HepG2 (cell line): ENCODE results near the gene PLIN5. TPM values are rescaled to one million over a fixed set of nuclear protein-coding genes. Genes with fewer than 3 reads are reported as not detected.

Source experiments
- ADNP ChIP-seq: sonication (generic); formaldehyde crosslinking; IDR thresholded peaks from 2 replicates; pipeline ENCODE4 v1.4.0; 2020; ENCODE audit warnings: missing genetic modification reagents
- AFF4 ChIP-seq: sonication (generic); formaldehyde crosslinking; IDR thresholded peaks from 2 replicates; pipeline ENCODE4 v1.4.0; 2020; ENCODE audit warnings: missing genetic modification reagents
- BCL3 ChIP-seq: sonication (generic); formaldehyde crosslinking; IDR thresholded peaks from 2 replicates; pipeline ENCODE4 v1.5.1; 2020; ENCODE audit warnings: mild to moderate bottlenecking, missing genetic modification reagents, moderate library complexity
- CENPX ChIP-seq: sonication (generic); formaldehyde crosslinking; IDR thresholded peaks from 2 replicates; pipeline ENCODE4 v1.9.0; 2021; ENCODE audit warnings: mild to moderate bottlenecking, missing genetic modification reagents, moderate library complexity
- PHB2 ChIP-seq: fragments of 450-650 bp; IDR thresholded peaks from 2 replicates; pipeline ENCODE4 v1.6.1; 2018; ENCODE audit not compliant: partially characterized antibody
- RCOR2 ChIP-seq: IDR thresholded peaks from 2 replicates; pipeline ENCODE4 v1.6.1; 2016; ENCODE audit warnings: missing biosample characterization, missing genetic modification reagents
- TERF1 ChIP-seq: sonication (generic); formaldehyde crosslinking; IDR thresholded peaks from 2 replicates; pipeline ENCODE4 v1.8.0; 2022; ENCODE audit warnings: mild to moderate bottlenecking, missing genetic modification reagents, moderate library complexity
- ZBTB10 ChIP-seq: sonication (generic); formaldehyde crosslinking; IDR thresholded peaks from 2 replicates; pipeline ENCODE4 v1.4.0; 2020; ENCODE audit warnings: missing genetic modification reagents, borderline replicate concordance
- ZBTB42 ChIP-seq: sonication (generic); formaldehyde crosslinking; IDR thresholded peaks from 2 replicates; pipeline ENCODE4 v1.5.0; 2020; ENCODE audit warnings: mild to moderate bottlenecking, missing genetic modification reagents
- ZMAT5 ChIP-seq: sonication (generic); formaldehyde crosslinking; IDR thresholded peaks from 2 replicates; pipeline ENCODE4 v1.5.0; 2020; ENCODE audit warnings: mild to moderate bottlenecking, low read depth, missing genetic modification reagents, borderline replicate concordance
- ZNF10 ChIP-seq: sonication (generic); formaldehyde crosslinking; IDR thresholded peaks from 2 replicates; pipeline ENCODE4 v1.4.0; 2020; ENCODE audit warnings: mild to moderate bottlenecking, low read depth, missing genetic modification reagents, borderline replicate concordance
- ZNF143 ChIP-seq: sonication (generic); formaldehyde crosslinking; IDR thresholded peaks from 2 replicates; pipeline ENCODE4 v1.4.0; 2020; ENCODE audit warnings: missing genetic modification reagents
- ZNF335 ChIP-seq: sonication (generic); formaldehyde crosslinking; IDR thresholded peaks from 2 replicates; pipeline ENCODE4 v1.4.0; 2020; ENCODE audit warnings: missing genetic modification reagents
- ZNF432 ChIP-seq: sonication (generic); formaldehyde crosslinking; IDR thresholded peaks from 2 replicates; pipeline ENCODE4 v1.5.0; 2020; ENCODE audit warnings: missing genetic modification reagents, mild to moderate bottlenecking, borderline replicate concordance
- ZNF503 ChIP-seq: sonication (generic); formaldehyde crosslinking; IDR thresholded peaks from 2 replicates; pipeline ENCODE4 v1.4.0; 2020; ENCODE audit warnings: missing genetic modification reagents
- ZNF703 ChIP-seq: sonication (generic); formaldehyde crosslinking; IDR thresholded peaks from 2 replicates; pipeline ENCODE4 v1.5.1; 2020; ENCODE audit warnings: missing genetic modification reagents, mild to moderate bottlenecking, moderate library complexity, borderline replicate concordance
- ZNF740 ChIP-seq: sonication (generic); formaldehyde crosslinking; IDR thresholded peaks from 2 replicates; pipeline ENCODE4 v1.4.0; 2020; ENCODE audit warnings: missing genetic modification reagents
- polyA plus RNA-seq, 8 experiments: library from polyadenylated mRNA; depleted of rRNA in 3 of 8; stranded (reverse) in 7 of 8; unstranded in 1 of 8; fragments of >200 nt; fragmentation: Illumina TruSeq in 4 of 8; extraction: Trizol in 4 of 8; gene quantifications; 2 replicates each; pipeline versions ENCODE4 v1.2.1 to v1.2.3, GENCODE V29; 2011 to 2016; ENCODE audit warnings: low read depth in 4 of 8, missing spikeins in 1 of 8, mixed read lengths in 1 of 8; ENCODE audit not compliant: insufficient read depth in 1 of 8
- total RNA-seq, 5 experiments: library from RNA; depleted of rRNA; stranded (reverse); fragments of >200 nt; fragmentation: Illumina TruSeq; extraction: Trizol; gene quantifications; 2 replicates each; pipeline ENCODE4 v1.2.3, GENCODE V29; 2016; ENCODE audit warnings: low read depth in 1 of 5

PLIN5 gene
- total and polyA plus RNA-seq, 2 of the 13 experiments (the other 11 are each of a cell fraction or from before 2014, with no cell fraction given): 1.8 to 4.8 TPM

- no peak for TF ChIP-seq TERF1 (CRISPR knock-in tag)
- no peak for TF ChIP-seq ZNF432
- TF ChIP-seq BCL3 (CRISPR knock-in tag): no peak
- no peak for TF ChIP-seq ZNF10 (CRISPR knock-in tag)
- no peak for TF ChIP-seq PHB2
- TF ChIP-seq AFF4 (CRISPR knock-in tag): no peak
- no peak for TF ChIP-seq ZNF740 (CRISPR knock-in tag)
- no peak for TF ChIP-seq CENPX (CRISPR knock-in tag)
- TF ChIP-seq ZNF143 (CRISPR knock-in tag): peak; percentile 85
- TF ChIP-seq ZBTB42: no peak
- no peak for TF ChIP-seq ADNP (CRISPR knock-in tag)
- TF ChIP-seq ZBTB10: no peak
- no peak for TF ChIP-seq RCOR2 (CRISPR knock-in tag)
- no peak for TF ChIP-seq ZNF503
- TF ChIP-seq ZNF703: no peak
- TF ChIP-seq ZNF335: no peak
- TF ChIP-seq ZMAT5 (CRISPR knock-in tag): no peak
These were observed 42.2 kb upstream of the PLIN5 start (continued) for GRCh38 chr19:4577020-4577782.
